Measurements from ENCODE around the gene NPC1. TPM values are rescaled to one million over a fixed set of nuclear protein-coding genes. Genes with fewer than 3 reads are reported as not detected.

The NPC1 gene
- total RNA-seq, 1 experiment from 2014 or later, result 51.6 TPM

DNA sequence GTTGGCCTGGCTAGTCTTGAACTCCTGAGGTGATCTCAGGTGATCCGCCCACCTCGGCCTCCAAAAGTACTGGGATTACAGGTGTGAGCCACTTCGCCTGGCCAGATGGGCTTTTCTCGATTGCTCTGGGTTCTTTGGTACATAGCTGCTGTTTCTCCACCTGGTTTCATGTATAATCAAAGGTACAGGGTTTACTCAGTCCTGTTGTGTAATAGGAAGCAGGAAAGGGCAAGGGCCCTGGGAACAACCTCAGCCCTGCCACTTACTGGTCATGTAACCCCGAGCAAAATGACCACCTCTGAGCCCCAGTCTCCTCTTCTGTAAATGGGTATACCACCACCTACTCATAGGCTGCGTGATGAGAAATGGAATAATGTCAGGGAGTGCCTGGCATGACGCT lies 49.0 kb downstream of the NPC1 start (continued):
- no peak for TF ChIP-seq CTCF (IDR thresholded peaks at IDR 0.05 in 2 of 3, conservative IDR thresholded peaks at IDR 0.05 in 1 of 3; ENCODE audit: borderline replicate concordance in 1 of 3, insufficient read depth in 1 of 3, low read depth in 2 of 3, low read length in 2 of 3)

GRCh38 chr18:23536204-23536603 lies 50.1 kb downstream of the NPC1 start:
- Histone ChIP-seq H3K79me2 (ENCODE audit: insufficient read depth, low read length) (no peaks in the 10 kb centered on the region), H2AFZ (ENCODE audit: low read depth, low read length, poor library complexity, severe bottlenecking) (no peak overlapping the region), H3K9me2 (ENCODE audit: insufficient read depth) (no peaks in the 10 kb centered on the region), H3K4me1 (ENCODE audit: control insufficient read depth in 1 of 2, insufficient read depth in 2 of 2, low read length in 2 of 2) (no peaks in the 10 kb centered on the region), H3K36me3 (ENCODE audit: control insufficient read depth in 1 of 2, insufficient read depth in 2 of 2, low read length in 2 of 2) (peaks cover 56 to 61% of the 10 kb centered on the region in 2 experiments), H4K20me1 (ENCODE audit: insufficient read depth) (no peaks in the 10 kb centered on the region), H3K4me3 (replicated peaks in 1 of 2; ENCODE audit: low read depth in 1 of 2, low read length in 2 of 2) (no peak overlapping the region), H3K27me3 (ENCODE audit: insufficient read depth, low read length) (no peaks in the 10 kb centered on the region), H3K27ac (ENCODE audit: low read depth, low read length) (no peak overlapping the region), H3K4me2 (ENCODE audit: low read length) (no peak overlapping the region), H3K9me3 (ENCODE audit: control insufficient read depth in 1 of 2, insufficient read depth in 1 of 2, low read depth in 1 of 2, low read length in 2 of 2) (no peaks in the 10 kb centered on the region), H3K9ac (ENCODE audit: low read length) (no peak overlapping the region)
- intact Hi-C loops (cut with micrococcal nuclease), result no loop called here
- ATAC-seq (no peak), DNase-seq (ENCODE audit: low read depth, low spot score) (no peak)
- ChIA-PET POLR2A (no interaction called here), RAD21 (ENCODE audit: low non-redundant PET in 1 of 2, low total read pairs in 2 of 2, uncharacterized antibody in 2 of 2, unreplicated experiment in 2 of 2) (no interaction called here), CTCF (no interaction called here)
- BruUV-seq (replicated peaks), result no TSS peak
- TF ChIP-seq SP1 (IDR thresholded peaks at IDR 0.05; ENCODE audit: low read depth) (no peak), JUND (IDR thresholded peaks at IDR 0.05) (no peak), EGR1 (IDR thresholded peaks at IDR 0.05; ENCODE audit: low read depth) (no peak), ZBTB33 (IDR thresholded peaks at IDR 0.05; ENCODE audit: extremely low read depth, insufficient replicate concordance, low read length) (no peak), POLR2AphosphoS5 (IDR thresholded peaks at IDR 0.05; ENCODE audit: low read depth, low read length) (no peak), ZFX (IDR thresholded peaks at IDR 0.05) (no peak), CBX3 (IDR thresholded peaks at IDR 0.05; ENCODE audit: low read depth) (no peak), EZH2phosphoT487 (IDR thresholded peaks at IDR 0.05; ENCODE audit: borderline replicate concordance) (no peak), TCF7L2 (IDR thresholded peaks at IDR 0.05; ENCODE audit: borderline replicate concordance, extremely low read depth, insufficient read depth, insufficient read length) (no peak), ATF3 (IDR thresholded peaks at IDR 0.05) (no peak), RAD21 (IDR thresholded peaks at IDR 0.05; ENCODE audit: low read depth) (no peak), CEBPB (IDR thresholded peaks at IDR 0.05; ENCODE audit: low read depth) (no peak), CTCF (IDR thresholded peaks at IDR 0.05 in 2 of 3, conservative IDR thresholded peaks at IDR 0.05 in 1 of 3; ENCODE audit: borderline replicate concordance in 1 of 3, insufficient read depth in 1 of 3, low read depth in 2 of 3, low read length in 2 of 3) (no peak)
- TF ChIP-seq, protein P1, sequence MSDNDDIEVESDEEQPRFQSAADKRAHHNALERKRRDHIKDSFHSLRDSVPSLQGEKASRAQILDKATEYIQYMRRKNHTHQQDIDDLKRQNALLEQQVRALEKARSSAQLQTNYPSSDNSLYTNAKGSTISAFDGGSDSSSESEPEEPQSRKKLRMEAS (IDR thresholded peaks at IDR 0.05), result no peak
- TF ChIP-seq, protein P2, sequence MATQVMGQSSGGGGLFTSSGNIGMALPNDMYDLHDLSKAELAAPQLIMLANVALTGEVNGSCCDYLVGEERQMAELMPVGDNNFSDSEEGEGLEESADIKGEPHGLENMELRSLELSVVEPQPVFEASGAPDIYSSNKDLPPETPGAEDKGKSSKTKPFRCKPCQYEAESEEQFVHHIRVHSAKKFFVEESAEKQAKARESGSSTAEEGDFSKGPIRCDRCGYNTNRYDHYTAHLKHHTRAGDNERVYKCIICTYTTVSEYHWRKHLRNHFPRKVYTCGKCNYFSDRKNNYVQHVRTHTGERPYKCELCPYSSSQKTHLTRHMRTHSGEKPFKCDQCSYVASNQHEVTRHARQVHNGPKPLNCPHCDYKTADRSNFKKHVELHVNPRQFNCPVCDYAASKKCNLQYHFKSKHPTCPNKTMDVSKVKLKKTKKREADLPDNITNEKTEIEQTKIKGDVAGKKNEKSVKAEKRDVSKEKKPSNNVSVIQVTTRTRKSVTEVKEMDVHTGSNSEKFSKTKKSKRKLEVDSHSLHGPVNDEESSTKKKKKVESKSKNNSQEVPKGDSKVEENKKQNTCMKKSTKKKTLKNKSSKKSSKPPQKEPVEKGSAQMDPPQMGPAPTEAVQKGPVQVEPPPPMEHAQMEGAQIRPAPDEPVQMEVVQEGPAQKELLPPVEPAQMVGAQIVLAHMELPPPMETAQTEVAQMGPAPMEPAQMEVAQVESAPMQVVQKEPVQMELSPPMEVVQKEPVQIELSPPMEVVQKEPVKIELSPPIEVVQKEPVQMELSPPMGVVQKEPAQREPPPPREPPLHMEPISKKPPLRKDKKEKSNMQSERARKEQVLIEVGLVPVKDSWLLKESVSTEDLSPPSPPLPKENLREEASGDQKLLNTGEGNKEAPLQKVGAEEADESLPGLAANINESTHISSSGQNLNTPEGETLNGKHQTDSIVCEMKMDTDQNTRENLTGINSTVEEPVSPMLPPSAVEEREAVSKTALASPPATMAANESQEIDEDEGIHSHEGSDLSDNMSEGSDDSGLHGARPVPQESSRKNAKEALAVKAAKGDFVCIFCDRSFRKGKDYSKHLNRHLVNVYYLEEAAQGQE (IDR thresholded peaks at IDR 0.05; ENCODE audit: low read depth), result no peak
